IMR-90 (cell line): Measurements from ENCODE around the gene CAPSL. TPM values are rescaled to one million over a fixed set of nuclear protein-coding genes. Genes with fewer than 3 reads are reported as not detected.
A peak's percentile ranks its signal among the peaks of the same experiment; 100 is the strongest.

Experiments used
- ATAC-seq: fragments of 200-7000 bp; cut with Tn5 transposase; 2 replicates; pipeline ENCODE4 v1.9.1; 2020; ENCODE audit warnings: low read depth, mild to moderate bottlenecking, moderate library complexity
- BruUV-seq: library from RNA; stranded (reverse); fragments of 400-500 nt; replicated peaks from 2 replicates; lab custom pipeline; 2021; lab: Mats Ljungman, UMichigan
- CTCF ChIA-PET: fragments of 300-600 bp; formaldehyde crosslinking; extraction: SDS; loops from one replicate; lab custom pipeline; 2021; ENCODE audit warnings: antibody characterized with exemption; lab: Yijun Ruan, JAX
- POLR2A ChIA-PET: fragments of 300-600 bp; sonication (Branson Sonifier 250); formaldehyde crosslinking; loops from one replicate; lab custom pipeline; 2022; ENCODE audit warnings: antibody characterized with exemption; ENCODE audit not compliant: unreplicated experiment; lab: Charles Lee
- DNase-seq: peaks from one replicate; pipeline ENCODE4 v3.0.0; 2013
- H2AFZ ChIP-seq: replicated peaks from 2 replicates; pipeline ENCODE3; 2013; ENCODE audit warnings: low read length, mild to moderate bottlenecking; ENCODE audit not compliant: poor library complexity
- H2AK5ac ChIP-seq: 2 replicates; pipeline ENCODE4 v1.6.1; 2013; ENCODE audit warnings: low read depth, low read length, inconsistent platforms
- H2AK9ac ChIP-seq: replicated peaks from 2 replicates; pipeline ENCODE3; 2013; ENCODE audit warnings: mild to moderate bottlenecking, low read depth, low read length, moderate library complexity; ENCODE audit not compliant: poor library complexity
- H2BK120ac ChIP-seq: 2 replicates; pipeline ENCODE4 v1.6.1; 2013; ENCODE audit warnings: low read depth, low read length, inconsistent platforms
- H2BK15ac ChIP-seq: 3 replicates; pipeline ENCODE4 v1.6.1; 2013; ENCODE audit warnings: low read depth, low read length, inconsistent platforms
- H2BK20ac ChIP-seq: 2 replicates; pipeline ENCODE4 v1.6.1; 2013; ENCODE audit warnings: low read depth, mild to moderate bottlenecking, inconsistent platforms, low read length, moderate library complexity
- H2BK5ac ChIP-seq: 2 replicates; pipeline ENCODE4 v1.6.1; 2013; ENCODE audit warnings: mild to moderate bottlenecking, low read depth, low read length, inconsistent platforms; ENCODE audit not compliant: poor library complexity, severe bottlenecking
- H3K14ac ChIP-seq: replicated peaks from 2 replicates; pipeline ENCODE4 v1.6.1; 2013; ENCODE audit warnings: low read depth, low read length, inconsistent platforms
- H3K18ac ChIP-seq: 2 replicates; pipeline ENCODE4 v1.6.1; 2013; ENCODE audit warnings: low read depth, low read length, control low read depth
- H3K23ac ChIP-seq: 2 replicates; pipeline ENCODE4 v1.6.1; 2013; ENCODE audit warnings: low read depth, low read length, inconsistent platforms
- H3K27ac ChIP-seq: 2 replicates; pipeline ENCODE4 v1.5.1; 2013; ENCODE audit warnings: mild to moderate bottlenecking, control low read depth, low read length; ENCODE audit not compliant: insufficient read depth
- H3K27me3 ChIP-seq: 2 replicates; pipeline ENCODE4 v1.6.1; 2013; ENCODE audit warnings: low read length; ENCODE audit not compliant: control insufficient read depth, insufficient read depth
- H3K36me3 ChIP-seq: 2 replicates; pipeline ENCODE4 v1.6.1; 2013; ENCODE audit warnings: low read length, mixed read lengths; ENCODE audit not compliant: control insufficient read depth, insufficient read depth
- H3K4ac ChIP-seq: 2 replicates; pipeline ENCODE4 v1.6.1; 2013; ENCODE audit warnings: low read depth, low read length, inconsistent platforms
- H3K4me1 ChIP-seq: 2 replicates; pipeline ENCODE4 v1.6.1; 2013; ENCODE audit warnings: low read length, mixed read lengths; ENCODE audit not compliant: control insufficient read depth, insufficient read depth
- H3K4me2 ChIP-seq: 2 replicates; pipeline ENCODE4 v1.6.1; 2013; ENCODE audit warnings: low read depth, mild to moderate bottlenecking, control low read depth, low read length, moderate library complexity
- H3K4me3 ChIP-seq: 2 replicates; pipeline ENCODE4 v1.5.1; 2013; ENCODE audit warnings: low read depth, mild to moderate bottlenecking, control low read depth, low read length, moderate library complexity; ENCODE audit not compliant: insufficient read depth
- H3K56ac ChIP-seq: 2 replicates; pipeline ENCODE4 v1.6.1; 2013; ENCODE audit warnings: low read length, inconsistent platforms; ENCODE audit not compliant: insufficient read depth; ENCODE audit errors: extremely low read depth
- H3K79me1 ChIP-seq, 2 experiments: 2 replicates each; pipeline ENCODE4 v1.6.1; 2013; ENCODE audit warnings: low read length in 2 of 2, inconsistent platforms in 1 of 2, low read depth in 1 of 2
- H3K9ac ChIP-seq: 2 replicates; pipeline ENCODE4 v1.6.1; 2013; ENCODE audit warnings: low read depth, low read length, control low read depth
- H3K9me1 ChIP-seq: 2 replicates; pipeline ENCODE4 v1.6.1; 2013; ENCODE audit warnings: low read length, inconsistent platforms; ENCODE audit not compliant: insufficient read depth
- H3K9me3 ChIP-seq: 2 replicates; pipeline ENCODE4 v1.6.1; 2013; ENCODE audit warnings: low read length; ENCODE audit not compliant: control insufficient read depth, insufficient read depth
- H4K20me1 ChIP-seq: 2 replicates; pipeline ENCODE4 v1.6.1; 2013; ENCODE audit warnings: low read length, inconsistent platforms; ENCODE audit not compliant: insufficient read depth
- H4K5ac ChIP-seq: 2 replicates; pipeline ENCODE4 v1.6.1; 2013; ENCODE audit warnings: mild to moderate bottlenecking, low read depth, low read length, control low read depth
- H4K8ac ChIP-seq, 2 experiments: 2 replicates each; pipeline ENCODE4 v1.6.1; 2013; ENCODE audit warnings: low read depth in 2 of 2, low read length in 2 of 2, control low read depth in 1 of 2, inconsistent platforms in 1 of 2
- H4K91ac ChIP-seq: 2 replicates; pipeline ENCODE4 v1.6.1; 2013; ENCODE audit warnings: low read depth, low read length, inconsistent platforms; ENCODE audit not compliant: insufficient read depth
- BHLHE40 ChIP-seq: fragments of 150-350 bp; IDR thresholded peaks from 2 replicates; pipeline ENCODE4 v1.6.1; 2016; ENCODE audit warnings: mild to moderate bottlenecking, low read depth, low read length
- MAZ ChIP-seq: IDR thresholded peaks from 2 replicates; pipeline ENCODE4 v1.6.1; 2012; ENCODE audit warnings: low read depth, mild to moderate bottlenecking, low read length, improper control_type of control experiment, moderate library complexity, borderline replicate concordance
- RAD21 ChIP-seq: IDR thresholded peaks from 2 replicates; pipeline ENCODE4 v1.6.1; 2012; ENCODE audit warnings: low read length, improper control_type of control experiment
- RCOR1 ChIP-seq: IDR thresholded peaks from 2 replicates; pipeline ENCODE4 v1.6.1; 2012; ENCODE audit warnings: mild to moderate bottlenecking, low read length, improper control_type of control experiment; ENCODE audit not compliant: insufficient replicate concordance
- RFX5 ChIP-seq: IDR thresholded peaks from 2 replicates; pipeline ENCODE4 v1.8.0; 2012; ENCODE audit warnings: low read depth, mild to moderate bottlenecking, low read length, moderate library complexity
- WGBS, 2 experiments: methylation state at CpG; one replicate each; pipeline versions ENCODE4 v1.1.5 to v1.1.7; 2013; ENCODE audit warnings: missing lambda C conversion rate in 2 of 2; ENCODE audit not compliant: insufficient read length in 1 of 2; ENCODE audit errors: extremely low coverage in 2 of 2; 5-methylcytosine and 5-hydroxymethylcytosine counted together
- dilution Hi-C: fragments of 300-500 bp; cut with HindIII; formaldehyde crosslinking; loops from one replicate; pipeline ENCODE4 v1.14.3; 2018; ENCODE audit warnings: low sequenced_read_pairs; ENCODE audit not compliant: unreplicated experiment
- in situ Hi-C: fragments of 300-500 bp; cut with MboI; formaldehyde crosslinking; loops from 3 replicates; pipeline ENCODE4 v1.14.3; 2019; ENCODE audit warnings: low sequenced_read_pairs, inconsistent platforms, mixed read lengths
- intact Hi-C: fragments of 100-400 bp; cut with micrococcal nuclease; formaldehyde crosslinking; loops from 2 replicates; pipeline ENCODE4 v1.10.0; 2022
- polyA plus RNA-seq, 3 experiments: library from polyadenylated mRNA; depleted of rRNA; stranded (reverse); fragments of >200 nt; gene quantifications; 2 replicates each; pipeline ENCODE4 v1.2.3, GENCODE V29; 2012; ENCODE audit warnings: low replicate concordance in 1 of 3
- total RNA-seq: library from RNA; depleted of rRNA; stranded (reverse); fragments of >200 nt; gene quantifications from 2 replicates; pipeline ENCODE4 v1.2.3, GENCODE V29; 2012
- TF ChIP-seq, protein P1 (sequence below): fragments of 150-350 bp; IDR thresholded peaks from 2 replicates; pipeline ENCODE4 v1.6.1; 2017; ENCODE audit warnings: mild to moderate bottlenecking, antibody characterized with exemption, low read length, low read depth
- TF ChIP-seq, protein P2 (sequence below): conservative IDR thresholded peaks from 2 replicates; pipeline ENCODE4 v1.5.1; 2012; ENCODE audit warnings: mild to moderate bottlenecking, low read depth, low read length, improper control_type of control experiment
- TF ChIP-seq, protein P3 (sequence below): fragments of 150-350 bp; IDR thresholded peaks from 2 replicates; pipeline ENCODE4 v1.6.1; 2016; ENCODE audit warnings: low read depth, mild to moderate bottlenecking, low read length, moderate library complexity, borderline replicate concordance

Gene CAPSL
- total and polyA plus RNA-seq, 2 of the 4 experiments (the other 2 are of a cell fraction), result 0.09 TPM; not detected in 1

DNA sequence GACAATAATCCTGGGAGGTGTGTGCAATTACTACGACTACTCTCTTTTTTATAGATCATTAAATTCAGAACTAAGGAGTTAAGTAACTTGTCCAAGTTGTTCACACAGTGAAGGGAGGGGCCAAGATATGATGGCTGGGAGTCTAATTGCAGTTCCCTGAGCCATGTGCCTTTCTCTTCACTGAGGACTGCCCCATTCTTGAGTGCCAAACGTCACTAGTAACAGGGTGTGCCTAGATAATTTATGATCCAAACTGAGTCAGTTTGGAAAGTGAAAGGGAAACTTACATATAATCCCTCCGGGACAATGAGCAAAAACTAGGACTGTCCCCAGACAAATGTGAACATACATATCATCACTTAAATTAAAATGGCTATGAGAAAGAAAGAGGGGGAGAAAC, 61.5 kb downstream of the CAPSL start:
- no peak overlapping the region for H3K9ac ChIP-seq
- peak overlapping the region; percentile 53; the same call in 1 of the 2 replicates for H2BK120ac ChIP-seq
- H3K79me1 ChIP-seq, result peaks cover 3 to 6% of the 10 kb centered on the region in 2 experiments; a peak in 1 of 4 replicates
- no peak overlapping the region for H3K4me3 ChIP-seq
- H2AK9ac ChIP-seq, result no peak overlapping the region
- no peaks in the 10 kb centered on the region for H4K20me1 ChIP-seq
- ChIA-PET CTCF (no interaction called here), POLR2A (no interaction called here)
- DNase-seq (no peak), ATAC-seq (no peak)
- peaks cover 3% of the 10 kb centered on the region; the same call in 1 of the 2 replicates for H3K9me1 ChIP-seq
- H3K4me1 ChIP-seq, result no peaks in the 10 kb centered on the region; the same call in 1 of the 2 replicates
- no peak overlapping the region for H2BK15ac ChIP-seq
- intact Hi-C loops, result no loop called here
- no TSS peak for BruUV-seq
- H2AFZ ChIP-seq, result no peak overlapping the region
- H3K18ac ChIP-seq, result peak overlapping the region; percentile 9; the same call in 1 of the 2 replicates
- no peak overlapping the region; the same call in 1 of the 2 replicates for H2BK20ac ChIP-seq
- H3K27ac ChIP-seq, result no peak overlapping the region
- dilution Hi-C loops, result no loop called here
- H2BK5ac ChIP-seq, result peak overlapping the region; percentile 12
- no peak overlapping the region for H4K91ac ChIP-seq
- no peak overlapping the region; the same call in 1 of the 2 replicates for H4K5ac ChIP-seq
- no peak overlapping the region for H4K8ac ChIP-seq
- WGBS, 2 experiments, result no CpG with 5 or more reads among the region's 3 CpGs
- H3K4ac ChIP-seq, result peak overlapping the region; percentile 38; the same call in 1 of the 2 replicates
- peak overlapping the region; percentile 45; the same call in 1 of the 2 replicates for H2AK5ac ChIP-seq
- no peak overlapping the region for H3K56ac ChIP-seq
- H3K36me3 ChIP-seq, result peaks cover 15% of the 10 kb centered on the region
- H3K14ac ChIP-seq, result 0 out of 2 replicates have a peak overlapping the region, but pooled peaks have one; percentile 57
- TF ChIP-seq, protein P1, sequence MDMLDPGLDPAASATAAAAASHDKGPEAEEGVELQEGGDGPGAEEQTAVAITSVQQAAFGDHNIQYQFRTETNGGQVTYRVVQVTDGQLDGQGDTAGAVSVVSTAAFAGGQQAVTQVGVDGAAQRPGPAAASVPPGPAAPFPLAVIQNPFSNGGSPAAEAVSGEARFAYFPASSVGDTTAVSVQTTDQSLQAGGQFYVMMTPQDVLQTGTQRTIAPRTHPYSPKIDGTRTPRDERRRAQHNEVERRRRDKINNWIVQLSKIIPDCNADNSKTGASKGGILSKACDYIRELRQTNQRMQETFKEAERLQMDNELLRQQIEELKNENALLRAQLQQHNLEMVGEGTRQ, result no peak
- TF ChIP-seq, protein P2, sequence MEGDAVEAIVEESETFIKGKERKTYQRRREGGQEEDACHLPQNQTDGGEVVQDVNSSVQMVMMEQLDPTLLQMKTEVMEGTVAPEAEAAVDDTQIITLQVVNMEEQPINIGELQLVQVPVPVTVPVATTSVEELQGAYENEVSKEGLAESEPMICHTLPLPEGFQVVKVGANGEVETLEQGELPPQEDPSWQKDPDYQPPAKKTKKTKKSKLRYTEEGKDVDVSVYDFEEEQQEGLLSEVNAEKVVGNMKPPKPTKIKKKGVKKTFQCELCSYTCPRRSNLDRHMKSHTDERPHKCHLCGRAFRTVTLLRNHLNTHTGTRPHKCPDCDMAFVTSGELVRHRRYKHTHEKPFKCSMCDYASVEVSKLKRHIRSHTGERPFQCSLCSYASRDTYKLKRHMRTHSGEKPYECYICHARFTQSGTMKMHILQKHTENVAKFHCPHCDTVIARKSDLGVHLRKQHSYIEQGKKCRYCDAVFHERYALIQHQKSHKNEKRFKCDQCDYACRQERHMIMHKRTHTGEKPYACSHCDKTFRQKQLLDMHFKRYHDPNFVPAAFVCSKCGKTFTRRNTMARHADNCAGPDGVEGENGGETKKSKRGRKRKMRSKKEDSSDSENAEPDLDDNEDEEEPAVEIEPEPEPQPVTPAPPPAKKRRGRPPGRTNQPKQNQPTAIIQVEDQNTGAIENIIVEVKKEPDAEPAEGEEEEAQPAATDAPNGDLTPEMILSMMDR, result no peak
- TF ChIP-seq, protein P3, sequence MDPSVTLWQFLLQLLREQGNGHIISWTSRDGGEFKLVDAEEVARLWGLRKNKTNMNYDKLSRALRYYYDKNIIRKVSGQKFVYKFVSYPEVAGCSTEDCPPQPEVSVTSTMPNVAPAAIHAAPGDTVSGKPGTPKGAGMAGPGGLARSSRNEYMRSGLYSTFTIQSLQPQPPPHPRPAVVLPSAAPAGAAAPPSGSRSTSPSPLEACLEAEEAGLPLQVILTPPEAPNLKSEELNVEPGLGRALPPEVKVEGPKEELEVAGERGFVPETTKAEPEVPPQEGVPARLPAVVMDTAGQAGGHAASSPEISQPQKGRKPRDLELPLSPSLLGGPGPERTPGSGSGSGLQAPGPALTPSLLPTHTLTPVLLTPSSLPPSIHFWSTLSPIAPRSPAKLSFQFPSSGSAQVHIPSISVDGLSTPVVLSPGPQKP, result no peak
- TF ChIP-seq BHLHE40 (no peak), MAZ (no peak), RAD21 (no peak), RCOR1 (no peak), RFX5 (no peak)
- no peak overlapping the region for H3K4me2 ChIP-seq
- H3K27me3 ChIP-seq, result no peaks in the 10 kb centered on the region
- no peak overlapping the region for H3K23ac ChIP-seq
- in situ Hi-C loops, result no loop called here
- H3K9me3 ChIP-seq, result no peaks in the 10 kb centered on the region
